HEK293 (cell line): Measurements from ENCODE around the gene HECTD4.

ENCODE experiments used
- CTCF ChIP-seq: fragments of 450-650 bp; formaldehyde crosslinking; IDR thresholded peaks from 2 replicates; pipeline ENCODE4 v1.5.1; 2016; ENCODE audit warnings: missing biosample characterization, missing genetic modification characterization
- KLF16 ChIP-seq: fragments of 450-650 bp; formaldehyde crosslinking; IDR thresholded peaks from 2 replicates; pipeline ENCODE4 v1.5.1; 2017; ENCODE audit warnings: missing biosample characterization, missing genetic modification characterization
- TCF7L2 ChIP-seq: IDR thresholded peaks from 2 replicates; pipeline ENCODE4 v1.6.1; 2011; ENCODE audit warnings: low read depth, mild to moderate bottlenecking, inconsistent platforms, low read length, moderate library complexity, borderline replicate concordance
- ZFP37 ChIP-seq: fragments of 450-650 bp; formaldehyde crosslinking; IDR thresholded peaks from 2 replicates; pipeline ENCODE4 v1.5.1; 2016; ENCODE audit warnings: missing biosample characterization, missing genetic modification characterization
- ZFP69B ChIP-seq: fragments of 450-650 bp; formaldehyde crosslinking; IDR thresholded peaks from 2 replicates; pipeline ENCODE4 v1.5.1; 2016; ENCODE audit warnings: missing biosample characterization, missing genetic modification characterization
- ZNF335 ChIP-seq: fragments of 450-650 bp; formaldehyde crosslinking; conservative IDR thresholded peaks from 2 replicates; pipeline ENCODE4 v1.5.1; 2016; ENCODE audit warnings: missing biosample characterization, missing genetic modification characterization
- ZNF626 ChIP-seq: fragments of 450-650 bp; sonication (Bioruptor Pico); formaldehyde crosslinking; IDR thresholded peaks from 2 replicates; pipeline ENCODE4 v1.5.1; 2018; ENCODE audit warnings: missing biosample characterization, missing genetic modification characterization, inconsistent platforms
- ZNF707 ChIP-seq: fragments of 450-650 bp; formaldehyde crosslinking; IDR thresholded peaks from 2 replicates; pipeline ENCODE4 v1.5.1; 2016; ENCODE audit warnings: missing biosample characterization, missing genetic modification characterization
- TF ChIP-seq, protein P1 (sequence below): fragments of 450-650 bp; IDR thresholded peaks from 2 replicates; pipeline ENCODE4 v1.5.1; 2018; ENCODE audit warnings: missing biosample characterization, missing genetic modification characterization
- TF ChIP-seq, protein P2 (sequence below): fragments of 450-650 bp; formaldehyde crosslinking; IDR thresholded peaks from 2 replicates; pipeline ENCODE4 v1.5.1; 2016; ENCODE audit warnings: missing biosample characterization, missing genetic modification characterization
- TF ChIP-seq, protein P3 (sequence below): fragments of 450-650 bp; formaldehyde crosslinking; IDR thresholded peaks from 2 replicates; pipeline ENCODE4 v1.5.1; 2017; ENCODE audit warnings: missing biosample characterization, missing genetic modification characterization
- TF ChIP-seq, protein P4 (sequence below): fragments of 450-650 bp; formaldehyde crosslinking; IDR thresholded peaks from 2 replicates; pipeline ENCODE4 v1.5.1; 2016; ENCODE audit warnings: missing biosample characterization, missing genetic modification characterization
- TF ChIP-seq, protein P5 (sequence below): fragments of 450-650 bp; formaldehyde crosslinking; IDR thresholded peaks from 2 replicates; pipeline ENCODE4 v1.5.1; 2017; ENCODE audit warnings: missing biosample characterization, missing genetic modification characterization

GRCh38 chr12:112149596-112149995, 232.6 kb downstream of the HECTD4 start:
- TF ChIP-seq, protein P1, sequence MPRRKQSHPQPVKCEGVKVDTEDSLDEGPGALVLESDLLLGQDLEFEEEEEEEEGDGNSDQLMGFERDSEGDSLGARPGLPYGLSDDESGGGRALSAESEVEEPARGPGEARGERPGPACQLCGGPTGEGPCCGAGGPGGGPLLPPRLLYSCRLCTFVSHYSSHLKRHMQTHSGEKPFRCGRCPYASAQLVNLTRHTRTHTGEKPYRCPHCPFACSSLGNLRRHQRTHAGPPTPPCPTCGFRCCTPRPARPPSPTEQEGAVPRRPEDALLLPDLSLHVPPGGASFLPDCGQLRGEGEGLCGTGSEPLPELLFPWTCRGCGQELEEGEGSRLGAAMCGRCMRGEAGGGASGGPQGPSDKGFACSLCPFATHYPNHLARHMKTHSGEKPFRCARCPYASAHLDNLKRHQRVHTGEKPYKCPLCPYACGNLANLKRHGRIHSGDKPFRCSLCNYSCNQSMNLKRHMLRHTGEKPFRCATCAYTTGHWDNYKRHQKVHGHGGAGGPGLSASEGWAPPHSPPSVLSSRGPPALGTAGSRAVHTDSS = no peak
- TF ChIP-seq, protein P2, sequence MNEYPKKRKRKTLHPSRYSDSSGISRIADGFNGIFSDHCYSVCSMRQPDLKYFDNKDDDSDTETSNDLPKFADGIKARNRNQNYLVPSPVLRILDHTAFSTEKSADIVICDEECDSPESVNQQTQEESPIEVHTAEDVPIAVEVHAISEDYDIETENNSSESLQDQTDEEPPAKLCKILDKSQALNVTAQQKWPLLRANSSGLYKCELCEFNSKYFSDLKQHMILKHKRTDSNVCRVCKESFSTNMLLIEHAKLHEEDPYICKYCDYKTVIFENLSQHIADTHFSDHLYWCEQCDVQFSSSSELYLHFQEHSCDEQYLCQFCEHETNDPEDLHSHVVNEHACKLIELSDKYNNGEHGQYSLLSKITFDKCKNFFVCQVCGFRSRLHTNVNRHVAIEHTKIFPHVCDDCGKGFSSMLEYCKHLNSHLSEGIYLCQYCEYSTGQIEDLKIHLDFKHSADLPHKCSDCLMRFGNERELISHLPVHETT = no peak
- TF ChIP-seq TCF7L2 (no peak), CTCF (no peak), ZNF707 (tag by site-specific recombination) (no peak), KLF16 (tag by site-specific recombination) (no peak), ZFP69B (tag by site-specific recombination) (no peak), ZNF335 (no peak), ZFP37 (tag by site-specific recombination) (no peak), ZNF626 (tag by site-specific recombination) (no peak)
- TF ChIP-seq, protein P3, sequence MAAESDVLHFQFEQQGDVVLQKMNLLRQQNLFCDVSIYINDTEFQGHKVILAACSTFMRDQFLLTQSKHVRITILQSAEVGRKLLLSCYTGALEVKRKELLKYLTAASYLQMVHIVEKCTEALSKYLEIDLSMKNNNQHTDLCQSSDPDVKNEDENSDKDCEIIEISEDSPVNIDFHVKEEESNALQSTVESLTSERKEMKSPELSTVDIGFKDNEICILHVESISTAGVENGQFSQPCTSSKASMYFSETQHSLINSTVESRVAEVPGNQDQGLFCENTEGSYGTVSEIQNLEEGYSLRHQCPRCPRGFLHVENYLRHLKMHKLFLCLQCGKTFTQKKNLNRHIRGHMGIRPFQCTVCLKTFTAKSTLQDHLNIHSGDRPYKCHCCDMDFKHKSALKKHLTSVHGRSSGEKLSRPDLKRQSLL (tag by site-specific recombination) = no peak
- TF ChIP-seq, protein P4, sequence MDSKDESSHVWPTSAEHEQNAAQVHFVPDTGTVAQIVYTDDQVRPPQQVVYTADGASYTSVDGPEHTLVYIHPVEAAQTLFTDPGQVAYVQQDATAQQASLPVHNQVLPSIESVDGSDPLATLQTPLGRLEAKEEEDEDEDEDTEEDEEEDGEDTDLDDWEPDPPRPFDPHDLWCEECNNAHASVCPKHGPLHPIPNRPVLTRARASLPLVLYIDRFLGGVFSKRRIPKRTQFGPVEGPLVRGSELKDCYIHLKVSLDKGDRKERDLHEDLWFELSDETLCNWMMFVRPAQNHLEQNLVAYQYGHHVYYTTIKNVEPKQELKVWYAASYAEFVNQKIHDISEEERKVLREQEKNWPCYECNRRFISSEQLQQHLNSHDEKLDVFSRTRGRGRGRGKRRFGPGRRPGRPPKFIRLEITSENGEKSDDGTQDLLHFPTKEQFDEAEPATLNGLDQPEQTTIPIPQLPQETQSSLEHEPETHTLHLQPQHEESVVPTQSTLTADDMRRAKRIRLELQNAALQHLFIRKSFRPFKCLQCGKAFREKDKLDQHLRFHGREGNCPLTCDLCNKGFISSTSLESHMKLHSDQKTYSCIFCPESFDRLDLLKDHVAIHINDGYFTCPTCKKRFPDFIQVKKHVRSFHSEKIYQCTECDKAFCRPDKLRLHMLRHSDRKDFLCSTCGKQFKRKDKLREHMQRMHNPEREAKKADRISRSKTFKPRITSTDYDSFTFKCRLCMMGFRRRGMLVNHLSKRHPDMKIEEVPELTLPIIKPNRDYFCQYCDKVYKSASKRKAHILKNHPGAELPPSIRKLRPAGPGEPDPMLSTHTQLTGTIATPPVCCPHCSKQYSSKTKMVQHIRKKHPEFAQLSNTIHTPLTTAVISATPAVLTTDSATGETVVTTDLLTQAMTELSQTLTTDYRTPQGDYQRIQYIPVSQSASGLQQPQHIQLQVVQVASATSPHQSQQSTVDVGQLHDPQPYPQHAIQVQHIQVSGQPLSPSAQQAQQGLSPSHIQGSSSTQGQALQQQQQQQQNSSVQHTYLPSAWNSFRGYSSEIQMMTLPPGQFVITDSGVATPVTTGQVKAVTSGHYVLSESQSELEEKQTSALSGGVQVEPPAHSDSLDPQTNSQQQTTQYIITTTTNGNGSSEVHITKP = no peak
- TF ChIP-seq, protein P5, sequence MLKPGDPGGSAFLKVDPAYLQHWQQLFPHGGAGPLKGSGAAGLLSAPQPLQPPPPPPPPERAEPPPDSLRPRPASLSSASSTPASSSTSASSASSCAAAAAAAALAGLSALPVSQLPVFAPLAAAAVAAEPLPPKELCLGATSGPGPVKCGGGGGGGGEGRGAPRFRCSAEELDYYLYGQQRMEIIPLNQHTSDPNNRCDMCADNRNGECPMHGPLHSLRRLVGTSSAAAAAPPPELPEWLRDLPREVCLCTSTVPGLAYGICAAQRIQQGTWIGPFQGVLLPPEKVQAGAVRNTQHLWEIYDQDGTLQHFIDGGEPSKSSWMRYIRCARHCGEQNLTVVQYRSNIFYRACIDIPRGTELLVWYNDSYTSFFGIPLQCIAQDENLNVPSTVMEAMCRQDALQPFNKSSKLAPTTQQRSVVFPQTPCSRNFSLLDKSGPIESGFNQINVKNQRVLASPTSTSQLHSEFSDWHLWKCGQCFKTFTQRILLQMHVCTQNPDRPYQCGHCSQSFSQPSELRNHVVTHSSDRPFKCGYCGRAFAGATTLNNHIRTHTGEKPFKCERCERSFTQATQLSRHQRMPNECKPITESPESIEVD (tag by site-specific recombination) = no peak
